ENCODE measurements around the gene RBM5. TPM values are rescaled to one million over a fixed set of nuclear protein-coding genes. Genes with fewer than 3 reads are reported as not detected.

RBM5 gene
- total and polyA plus RNA-seq, 10 of the 15 experiments (the other 5 are each of a cell fraction or from before 2014, with no cell fraction given) = 35.1 to 347 (median 111) TPM

GRCh38 chr3:50134367-50134766, 45.6 kb downstream of the RBM5 start:
- DNase-seq (ENCODE audit: low read depth, low spot score) (no peak), ATAC-seq (no peak), FAIRE-seq (no peak)
- in situ Hi-C loops (cut with MboI) = no loop called here
- no peaks in the 10 kb centered on the region for H3K9me3 ChIP-seq (replicated peaks; ENCODE audit: control insufficient read depth, insufficient read depth, low read length)
- no peak overlapping the region for H3K27ac ChIP-seq (ENCODE audit: control insufficient read depth, insufficient read depth)
- SMC1A ChIA-PET (ENCODE audit: uncharacterized antibody, unreplicated experiment) = no interaction called here
- no peak overlapping the region for H3K4me3 ChIP-seq
- CTCF ChIA-PET = interaction anchor here (0.9 kb wide), 1 partner anchor 58 kb away, joined by 3 read pairs; no protein-coding TSS in a partner anchor
- H3K36me3 ChIP-seq (ENCODE audit: control insufficient read depth in 2 of 2, insufficient read depth in 2 of 2, low read length in 1 of 2) = no peaks in the 10 kb centered on the region
- no peak for TF ChIP-seq PKNOX1 (IDR thresholded peaks at IDR 0.05)
- no peak for TF ChIP-seq SPI1 (IDR thresholded peaks at IDR 0.05; ENCODE audit: borderline replicate concordance, insufficient read depth, low read depth, low read length)
- 3% methylated on average over 2 of the region's 2 CpGs for WGBS (ENCODE audit: insufficient coverage, insufficient replicate concordance, low lambda C conversion rate, missing lambda C conversion rate)
- H3K4me1 ChIP-seq (ENCODE audit: control insufficient read depth, insufficient read depth, low read length) = no peaks in the 10 kb centered on the region
- POLR2A ChIA-PET = no interaction called here
- H3K9ac ChIP-seq (ENCODE audit: control insufficient read depth, insufficient read depth, low read length) = no peak overlapping the region
- H3K79me2 ChIP-seq (ENCODE audit: control insufficient read depth, insufficient read depth, low read length) = no peaks in the 10 kb centered on the region
- no peaks in the 10 kb centered on the region for H4K20me1 ChIP-seq (ENCODE audit: control insufficient read depth, insufficient read depth)
- RAD21 ChIA-PET (ENCODE audit: unreplicated experiment) = no interaction called here
- BruUV-seq (replicated peaks) = no TSS peak
- intact Hi-C loops (cut with micrococcal nuclease; ENCODE audit: unreplicated experiment) = no loop called here
- no peak overlapping the region for H3K4me2 ChIP-seq (ENCODE audit: control insufficient read depth, insufficient read depth)
- H2AFZ ChIP-seq (ENCODE audit: control insufficient read depth, low read depth, low read length) = no peak overlapping the region
- peaks cover 0 to 2% of the 10 kb centered on the region in 2 experiments; a peak in 2 of 4 replicates for H3K27me3 ChIP-seq (replicated peaks in 1 of 2; ENCODE audit: control insufficient read depth in 2 of 2, insufficient read depth in 2 of 2, low read length in 1 of 2)

GRCh38 chr3:50135964-50136363, 47.2 kb downstream of the RBM5 start:
- Histone ChIP-seq H3K4me2 (ENCODE audit: control insufficient read depth, insufficient read depth) (no peak overlapping the region), H3K9me3 (replicated peaks; ENCODE audit: control insufficient read depth, insufficient read depth, low read length) (no peaks in the 10 kb centered on the region), H3K27ac (ENCODE audit: control insufficient read depth, insufficient read depth) (no peak overlapping the region), H3K36me3 (ENCODE audit: control insufficient read depth in 2 of 2, insufficient read depth in 2 of 2, low read length in 1 of 2) (no peaks in the 10 kb centered on the region), H3K4me1 (ENCODE audit: control insufficient read depth, insufficient read depth, low read length) (no peaks in the 10 kb centered on the region), H3K79me2 (ENCODE audit: control insufficient read depth, insufficient read depth, low read length) (no peaks in the 10 kb centered on the region), H3K4me3 (no peak overlapping the region), H3K27me3 (replicated peaks in 1 of 2; ENCODE audit: control insufficient read depth in 2 of 2, insufficient read depth in 2 of 2, low read length in 1 of 2) (peaks cover 0 to 2% of the 10 kb centered on the region in 2 experiments; a peak in 2 of 4 replicates), H2AFZ (ENCODE audit: control insufficient read depth, low read depth, low read length) (no peak overlapping the region), H4K20me1 (ENCODE audit: control insufficient read depth, insufficient read depth) (no peaks in the 10 kb centered on the region), H3K9ac (ENCODE audit: control insufficient read depth, insufficient read depth, low read length) (no peak overlapping the region)
- SMC1A ChIA-PET (ENCODE audit: uncharacterized antibody, unreplicated experiment) = no interaction called here
- FAIRE-seq (no peak), DNase-seq (ENCODE audit: low read depth, low spot score) (no peak), ATAC-seq (no peak)
- WGBS (ENCODE audit: insufficient coverage, insufficient replicate concordance, low lambda C conversion rate, missing lambda C conversion rate) = 13% methylated on average over 5 of the region's 5 CpGs
- intact Hi-C loops (cut with micrococcal nuclease; ENCODE audit: unreplicated experiment) = no loop called here
- POLR2A ChIA-PET = no interaction called here
- BruUV-seq (replicated peaks) = no TSS peak
- CTCF ChIA-PET = interaction anchor here (0.6 to 1.6 kb wide), 4 partner anchors 14 to 55 kb away, joined by 3 to 4 read pairs (median 4); partner anchors contain the start of gene GNAT1
- RAD21 ChIA-PET (ENCODE audit: unreplicated experiment) = no interaction called here
- in situ Hi-C loops (cut with MboI) = no loop called here
- TF ChIP-seq ASH2L (IDR thresholded peaks at IDR 0.05; ENCODE audit: borderline replicate concordance, low read depth) = no peak
- TF ChIP-seq IRF5 (IDR thresholded peaks at IDR 0.05; ENCODE audit: borderline replicate concordance) = no peak
- TF ChIP-seq NFYA (IDR thresholded peaks at IDR 0.05; ENCODE audit: borderline replicate concordance, low read depth, low read length) = no peak
- no peak for TF ChIP-seq CREB1 (IDR thresholded peaks at IDR 0.05; ENCODE audit: low read depth)
- no peak for TF ChIP-seq USF2 (IDR thresholded peaks at IDR 0.05; ENCODE audit: borderline replicate concordance, low read depth, low read length)
- no peak for TF ChIP-seq HDGF (IDR thresholded peaks at IDR 0.05)
- no peak for TF ChIP-seq JUND (IDR thresholded peaks at IDR 0.05; ENCODE audit: low read depth, low read length)
- no peak for TF ChIP-seq SUPT20H (IDR thresholded peaks at IDR 0.05; ENCODE audit: borderline replicate concordance, control insufficient read depth, low read depth, low read length)
- TF ChIP-seq NR2F1 (conservative IDR thresholded peaks at IDR 0.05) = no peak
- no peak for TF ChIP-seq ZSCAN29 (IDR thresholded peaks at IDR 0.05)
- TF ChIP-seq NR2C2 (IDR thresholded peaks at IDR 0.05; ENCODE audit: borderline replicate concordance, control insufficient read depth, insufficient read length, low read depth) = no peak
- no peak for TF ChIP-seq SREBF1 (IDR thresholded peaks at IDR 0.05; ENCODE audit: low read length)
